Astrocyte (in vitro differentiated cells and primary cell): ENCODE results near the gene HES7. TPM values are rescaled to one million over a fixed set of nuclear protein-coding genes. Genes with fewer than 3 reads are reported as not detected.
"Not testable (repeated sequence)": the region's sequence is repeated elsewhere in the genome, so short reads cannot be mapped to it uniquely, and the experiment has no call there.

ENCODE experiments used
- DNase-seq: peaks from one replicate; pipeline ENCODE4 v3.0.0-alpha.2; 2010; ENCODE audit warnings: low read depth
- FAIRE-seq: peaks from 2 replicates; lab custom pipeline; 2011; peaks lifted over from hg19 to GRCh38; lab: Jason Lieb, UNC
- H2AFZ ChIP-seq: 2 replicates; pipeline ENCODE4 v1.6.0; 2012; ENCODE audit warnings: low read depth, low read length, inconsistent platforms
- H3K27ac ChIP-seq: 2 replicates; pipeline ENCODE4 v1.5.1; 2011; ENCODE audit warnings: low read depth, low read length, inconsistent platforms
- H3K27me3 ChIP-seq: 2 replicates; pipeline ENCODE4 v1.6.0; 2011; ENCODE audit warnings: low read length, inconsistent platforms; ENCODE audit not compliant: insufficient read depth
- H3K36me3 ChIP-seq: 2 replicates; pipeline ENCODE4 v1.5.1; 2011; ENCODE audit warnings: low read length, inconsistent platforms; ENCODE audit not compliant: insufficient read depth
- H3K4me1 ChIP-seq: 2 replicates; pipeline ENCODE4 v1.5.1; 2011; ENCODE audit warnings: low read length, inconsistent platforms; ENCODE audit not compliant: insufficient read depth
- H3K4me2 ChIP-seq: 2 replicates; pipeline ENCODE4 v1.6.0; 2012; ENCODE audit warnings: low read length, inconsistent platforms
- H3K4me3 ChIP-seq: 2 replicates; pipeline ENCODE4 v1.5.1; 2011; ENCODE audit warnings: low read depth, mild to moderate bottlenecking, low read length, inconsistent platforms; ENCODE audit not compliant: insufficient read depth
- H3K79me2 ChIP-seq: 2 replicates; pipeline ENCODE4 v1.6.0; 2012; ENCODE audit warnings: mild to moderate bottlenecking, low read length, inconsistent platforms; ENCODE audit not compliant: insufficient read depth
- H3K9ac ChIP-seq: 2 replicates; pipeline ENCODE4 v1.6.0; 2012; ENCODE audit warnings: mild to moderate bottlenecking, low read length, inconsistent platforms
- H3K9me3 ChIP-seq: 2 replicates; pipeline ENCODE4 v1.5.1; 2012; ENCODE audit warnings: low read depth, mild to moderate bottlenecking, low read length, inconsistent platforms; ENCODE audit not compliant: insufficient read depth
- H4K20me1 ChIP-seq: 2 replicates; pipeline ENCODE4 v1.6.0; 2012; ENCODE audit warnings: low read length, inconsistent platforms; ENCODE audit not compliant: insufficient read depth
- H3K27ac Mint-ChIP-seq: one replicate; pipeline ENCODE4 v1.8.0; 2021; ENCODE audit warnings: mild to moderate bottlenecking, mixed read lengths; ENCODE audit not compliant: unreplicated experiment
- H3K27me3 Mint-ChIP-seq: one replicate; pipeline ENCODE4 v1.8.0; 2021; ENCODE audit warnings: low read depth, mixed read lengths; ENCODE audit not compliant: unreplicated experiment
- H3K36me3 Mint-ChIP-seq: one replicate; pipeline ENCODE4 v1.8.0; 2021; ENCODE audit warnings: low read depth, mixed read lengths; ENCODE audit not compliant: unreplicated experiment
- H3K4me1 Mint-ChIP-seq: one replicate; pipeline ENCODE4 v1.8.0; 2021; ENCODE audit warnings: low read depth, mixed read lengths; ENCODE audit not compliant: unreplicated experiment
- H3K4me3 Mint-ChIP-seq: one replicate; pipeline ENCODE4 v1.8.0; 2021; ENCODE audit warnings: mild to moderate bottlenecking, moderate library complexity, mixed read lengths; ENCODE audit not compliant: unreplicated experiment
- H3K9me3 Mint-ChIP-seq: one replicate; pipeline ENCODE4 v1.8.0; 2021; ENCODE audit warnings: mild to moderate bottlenecking, mixed read lengths; ENCODE audit not compliant: unreplicated experiment
- CTCF ChIP-seq: IDR thresholded peaks from 2 replicates; pipeline ENCODE4 v1.5.1; 2011; ENCODE audit warnings: low read depth, mild to moderate bottlenecking, inconsistent platforms, low read length, moderate library complexity; ENCODE audit not compliant: insufficient read depth
- EZH2 ChIP-seq: IDR thresholded peaks from 2 replicates; pipeline ENCODE4 v1.6.1; 2012; ENCODE audit warnings: mild to moderate bottlenecking, low read length, inconsistent platforms; ENCODE audit not compliant: insufficient read depth
- total RNA-seq: library from RNA; stranded (reverse); gene quantifications from 2 replicates; pipeline ENCODE4 v1.2.1, GENCODE V29; 2021

HES7 gene
- total RNA-seq, 1 donor from 2014 or later: 0.64 TPM

- Histone ChIP-seq H2AFZ (peak overlapping the region; percentile 34), H3K27me3 (peaks cover 39% of the 10 kb centered on the region), H4K20me1 (no peaks in the 10 kb centered on the region), H3K4me2 (peak overlapping the region; percentile 46), H3K36me3 (no peaks in the 10 kb centered on the region), H3K79me2 (no peaks in the 10 kb centered on the region), H3K9me3 (no peaks in the 10 kb centered on the region), H3K9ac (no peak overlapping the region), H3K4me1 (peaks cover 6% of the 10 kb centered on the region), H3K27ac (no peak overlapping the region), H3K4me3 (peak overlapping the region; percentile 10)
- H3K9me3 Mint-ChIP-seq: peaks cover 2% of the 10 kb centered on the region
- DNase-seq (no peak), FAIRE-seq (no peak)
- peaks cover 4% of the 10 kb centered on the region for H3K4me1 Mint-ChIP-seq
- TF ChIP-seq CTCF (peak; percentile 44), EZH2 (peak; percentile 57)
- no peaks in the 10 kb centered on the region for H3K36me3 Mint-ChIP-seq
- H3K27ac Mint-ChIP-seq: no peak overlapping the region
- no peak overlapping the region for H3K4me3 Mint-ChIP-seq
- H3K27me3 Mint-ChIP-seq: peaks cover 76% of the 10 kb centered on the region
These were observed 14.0 kb downstream of the HES7 start for GRCh38 chr17:8109661-8110455.

GRCh38 chr17:8108972-8109660 lies 14.8 kb downstream of the HES7 start:
- DNase-seq: no peak
- Histone ChIP-seq H3K27ac (no peak overlapping the region), H3K4me3 (no peak overlapping the region), H3K4me2 (no peak overlapping the region), H3K9ac (no peak overlapping the region), H2AFZ (no peak overlapping the region), H4K20me1 (no peaks in the 10 kb centered on the region), H3K79me2 (no peaks in the 10 kb centered on the region), H3K36me3 (no peaks in the 10 kb centered on the region), H3K27me3 (peaks cover 37% of the 10 kb centered on the region), H3K9me3 (no peaks in the 10 kb centered on the region), H3K4me1 (peaks cover 6% of the 10 kb centered on the region)
- Mint-ChIP-seq H3K4me1 (peaks cover 4% of the 10 kb centered on the region), H3K27ac (no peak overlapping the region), H3K4me3 (no peak overlapping the region), H3K36me3 (no peaks in the 10 kb centered on the region), H3K27me3 (peaks cover 69% of the 10 kb centered on the region), H3K9me3 (peaks cover 4% of the 10 kb centered on the region)
- no peak for FAIRE-seq
- TF ChIP-seq CTCF (no peak), EZH2 (no peak)

GRCh38 chr17:8106980-8107379 lies 16.9 kb downstream of the HES7 start:
- not testable (repeated sequence) for H3K4me1 Mint-ChIP-seq, H3K9me3 Mint-ChIP-seq, H3K36me3 ChIP-seq, H3K27ac ChIP-seq, H3K4me3 Mint-ChIP-seq, H3K4me2 ChIP-seq, DNase-seq, H3K9me3 ChIP-seq, H3K36me3 Mint-ChIP-seq, H4K20me1 ChIP-seq, H3K4me3 ChIP-seq, H3K27ac Mint-ChIP-seq, H2AFZ ChIP-seq, H3K4me1 ChIP-seq, FAIRE-seq, H3K9ac ChIP-seq, H3K79me2 ChIP-seq
- peaks cover 58% of the 10 kb centered on the region for H3K27me3 Mint-ChIP-seq
- peaks cover 30% of the 10 kb centered on the region for H3K27me3 ChIP-seq
